Activated CD4-positive, alpha-beta T cell treated with anti-CD3 and anti-CD28 coated beads, Interleukin-2, amount 50 U/mL, for 1 hour (primary cell): ENCODE data around the gene ASXL3.

Source experiments
- DNase-seq: peaks from one replicate; pipeline ENCODE4 v3.0.0-alpha.2; 2020

The ASXL3 gene

GRCh38 chr18:33577685-33578517 lies at the start of gene ASXL3:
ASXL3 (plus strand) TSS chr18:33578219; CDS start chr18:33578632, 413 bp downstream.
- DNase-seq = no peak

- no peak for DNase-seq
These were observed 45.0 kb upstream of the ASXL3 start for GRCh38 chr18:33532978-33533377.

DNA sequence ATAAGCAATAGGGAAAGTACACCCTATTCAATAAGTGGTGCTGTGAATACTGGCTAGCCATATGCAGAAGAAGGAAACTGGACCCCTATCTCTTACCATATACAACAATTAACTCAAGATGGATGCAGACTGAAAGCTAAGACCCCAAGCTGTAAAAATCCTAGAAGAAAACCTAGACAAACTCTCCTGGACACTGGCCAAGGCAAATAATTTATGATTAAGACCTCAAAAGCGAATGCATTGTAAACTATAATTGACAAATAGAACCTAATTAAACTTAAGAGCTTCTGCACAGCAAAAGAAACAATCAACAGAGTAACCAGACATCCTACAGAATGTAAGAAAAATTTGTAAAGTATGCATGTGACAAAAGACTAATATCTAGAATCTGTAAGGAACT lies 41.1 kb upstream of the ASXL3 start:
- DNase-seq = no peak

DNA sequence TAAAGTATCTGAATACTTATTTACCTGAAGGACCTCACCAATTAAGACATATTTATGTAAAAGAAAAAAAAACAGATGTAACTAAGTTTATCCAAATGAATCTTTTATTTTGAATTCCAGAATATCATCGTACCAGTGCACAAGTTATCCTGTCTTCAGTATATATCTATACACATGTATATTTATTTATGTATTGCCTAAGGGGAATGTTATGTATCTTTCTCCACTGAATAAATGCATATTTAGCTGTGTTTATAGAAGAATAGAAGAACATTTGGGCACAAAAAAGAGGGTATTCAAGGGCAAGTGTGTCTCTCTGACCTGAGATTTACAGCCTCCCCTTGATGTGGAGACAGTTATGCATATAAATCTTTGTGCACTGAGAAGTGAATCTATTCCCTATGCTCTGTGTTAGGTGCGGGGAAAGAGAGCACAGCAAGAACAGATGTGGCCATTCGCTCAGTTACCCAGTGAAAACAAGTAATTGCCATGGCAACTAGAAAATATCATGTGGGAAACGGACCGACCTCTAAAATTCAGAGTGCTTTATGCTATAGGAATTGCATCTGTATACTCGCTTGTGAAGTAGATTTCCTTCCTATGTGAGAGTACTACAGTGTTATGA lies 39.5 kb upstream of the ASXL3 start:
- no peak for DNase-seq

- DNase-seq = no peak
These were observed 37.6 kb upstream of the ASXL3 start for GRCh38 chr18:33540392-33540791.

GRCh38 chr18:33541316-33541715 lies 36.7 kb upstream of the ASXL3 start:
- DNase-seq = no peak

DNA sequence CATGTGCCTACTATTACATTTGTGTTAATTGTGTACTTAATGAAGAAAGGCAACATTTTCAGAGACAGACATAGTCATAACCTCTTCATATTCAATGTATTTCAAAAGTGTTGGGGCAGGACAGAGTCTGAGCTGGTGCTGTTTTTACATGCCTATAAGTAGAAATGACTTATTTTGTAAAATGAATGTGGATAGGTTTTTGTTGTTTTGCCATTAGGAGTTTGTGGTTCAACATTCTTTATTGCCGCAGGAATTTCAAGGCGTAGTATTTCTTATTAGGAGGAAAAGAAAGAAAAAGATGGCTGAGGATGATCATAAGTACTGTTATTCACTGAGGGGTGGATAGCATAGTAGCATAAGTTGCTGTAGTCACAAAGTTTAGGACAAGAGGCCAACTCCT lies 21.2 kb upstream of the ASXL3 start:
- DNase-seq = no peak

DNA sequence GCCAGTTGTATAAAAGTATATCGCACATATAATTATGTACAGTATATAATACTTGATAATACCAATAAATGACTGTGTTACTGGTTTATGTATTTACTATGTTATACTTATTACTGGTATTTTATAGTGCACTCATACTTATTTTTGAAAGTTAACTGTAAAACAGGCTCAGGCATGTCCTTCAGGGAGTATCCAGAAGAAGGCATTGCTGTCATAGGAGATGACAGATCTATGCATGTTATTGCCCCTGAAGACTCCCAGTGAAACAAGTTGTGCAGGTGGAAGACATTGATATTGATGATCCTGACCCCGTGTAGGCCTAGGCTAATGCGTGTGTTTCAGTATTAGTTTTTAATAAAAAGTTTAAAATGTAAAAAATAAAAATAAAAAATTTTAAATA lies 20.3 kb upstream of the ASXL3 start:
- no peak for DNase-seq

DNA sequence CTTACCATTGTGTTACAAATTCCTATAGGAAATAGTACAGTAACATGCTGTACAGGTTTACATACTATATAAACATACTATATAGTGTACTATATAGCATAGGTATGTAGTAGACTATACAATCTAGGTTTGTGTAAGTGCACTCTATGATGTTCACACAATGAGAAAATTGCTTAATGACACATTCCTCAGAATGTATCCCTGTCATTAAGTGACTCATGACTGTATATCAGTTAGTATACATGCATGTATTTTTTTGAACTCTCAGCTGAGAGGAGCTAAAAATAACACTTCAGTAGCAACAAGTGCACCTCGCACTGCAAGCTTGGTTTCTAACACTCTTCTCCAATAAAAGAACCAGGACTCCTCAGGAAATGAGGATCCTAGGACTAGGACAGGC lies 19.5 kb upstream of the ASXL3 start:
- no peak for DNase-seq

GRCh38 chr18:33560686-33561370 lies 17.2 kb upstream of the ASXL3 start:
- no peak for DNase-seq

GRCh38 chr18:33562741-33563140 lies 15.3 kb upstream of the ASXL3 start:
- no peak for DNase-seq

- no peak for DNase-seq
These were observed 10.3 kb upstream of the ASXL3 start for GRCh38 chr18:33567705-33568104.

DNA sequence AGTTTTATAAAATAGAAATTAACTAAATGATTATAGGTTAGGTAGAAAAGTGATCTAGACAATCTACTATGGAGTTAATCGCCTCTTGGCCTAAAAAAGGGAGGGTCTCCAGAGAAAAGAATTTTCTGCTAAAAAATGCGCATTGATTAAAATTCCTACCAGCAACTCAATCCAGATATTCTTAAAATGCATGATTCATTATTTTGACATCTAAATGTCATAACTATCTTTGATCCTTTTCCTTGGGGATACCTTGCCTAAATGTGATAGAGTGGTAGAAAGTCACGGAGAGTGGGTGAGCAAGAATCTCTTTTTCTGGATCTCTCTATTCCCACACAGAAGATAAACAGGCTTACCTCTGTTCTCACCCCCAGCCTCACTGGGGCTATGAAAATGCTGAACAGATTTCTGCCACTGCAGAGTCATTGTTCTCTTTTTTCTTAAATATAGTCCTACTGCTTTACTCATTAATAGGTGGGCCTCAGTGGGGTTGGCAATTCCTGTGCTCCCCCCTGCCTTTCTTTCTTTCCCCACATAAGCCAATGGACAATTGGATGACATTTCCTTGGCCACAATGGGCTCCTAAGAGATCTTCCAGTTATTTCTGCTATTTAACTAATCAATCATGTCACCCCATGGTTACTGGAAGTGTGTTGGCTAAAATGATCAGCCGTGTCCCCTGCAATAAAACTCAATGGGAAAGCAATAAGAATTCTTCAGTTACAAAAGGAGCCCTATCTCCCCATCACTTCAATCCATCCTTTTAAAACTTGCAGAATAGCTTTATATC lies 5.8 kb upstream of the ASXL3 start:
- DNase-seq = no peak

GRCh38 chr18:33573193-33573592 lies 4.8 kb upstream of the ASXL3 start:
- no peak for DNase-seq

- no peak for DNase-seq
These were observed 2.6 kb upstream of the ASXL3 start for GRCh38 chr18:33575451-33575850.

DNA sequence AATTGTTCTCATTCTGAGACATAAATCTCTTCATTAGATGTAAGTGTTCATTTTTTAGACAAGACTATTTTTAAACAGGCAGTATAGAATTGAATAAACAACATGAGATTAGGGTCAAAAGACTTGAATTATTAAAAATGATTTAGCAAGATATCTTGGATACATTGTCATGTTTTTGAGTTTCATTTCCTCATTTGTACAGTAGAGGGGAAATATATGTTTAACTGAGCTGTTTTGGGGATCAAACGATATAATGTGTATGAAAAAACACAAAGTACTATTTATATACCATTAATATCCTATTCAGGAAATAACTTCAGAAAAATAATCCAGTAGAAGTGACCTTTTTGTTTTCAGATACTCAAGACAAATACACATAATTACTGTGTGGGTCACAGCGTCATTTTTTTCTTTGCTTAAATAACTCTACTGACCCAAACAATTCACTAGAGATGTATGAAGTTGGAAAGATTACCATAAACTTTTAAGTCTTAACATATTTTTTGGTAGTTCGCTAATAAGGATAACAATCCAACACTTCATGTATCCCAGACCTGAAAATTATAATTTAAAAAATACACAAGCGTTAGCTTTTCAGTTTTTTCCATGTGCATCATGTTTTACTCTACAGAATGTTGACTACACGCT lies 896 bp upstream of the ASXL3 start:
- no peak for DNase-seq

GRCh38 chr18:33578518-33579348 lies 714 bp downstream of the ASXL3 start:
- DNase-seq = no peak

DNA sequence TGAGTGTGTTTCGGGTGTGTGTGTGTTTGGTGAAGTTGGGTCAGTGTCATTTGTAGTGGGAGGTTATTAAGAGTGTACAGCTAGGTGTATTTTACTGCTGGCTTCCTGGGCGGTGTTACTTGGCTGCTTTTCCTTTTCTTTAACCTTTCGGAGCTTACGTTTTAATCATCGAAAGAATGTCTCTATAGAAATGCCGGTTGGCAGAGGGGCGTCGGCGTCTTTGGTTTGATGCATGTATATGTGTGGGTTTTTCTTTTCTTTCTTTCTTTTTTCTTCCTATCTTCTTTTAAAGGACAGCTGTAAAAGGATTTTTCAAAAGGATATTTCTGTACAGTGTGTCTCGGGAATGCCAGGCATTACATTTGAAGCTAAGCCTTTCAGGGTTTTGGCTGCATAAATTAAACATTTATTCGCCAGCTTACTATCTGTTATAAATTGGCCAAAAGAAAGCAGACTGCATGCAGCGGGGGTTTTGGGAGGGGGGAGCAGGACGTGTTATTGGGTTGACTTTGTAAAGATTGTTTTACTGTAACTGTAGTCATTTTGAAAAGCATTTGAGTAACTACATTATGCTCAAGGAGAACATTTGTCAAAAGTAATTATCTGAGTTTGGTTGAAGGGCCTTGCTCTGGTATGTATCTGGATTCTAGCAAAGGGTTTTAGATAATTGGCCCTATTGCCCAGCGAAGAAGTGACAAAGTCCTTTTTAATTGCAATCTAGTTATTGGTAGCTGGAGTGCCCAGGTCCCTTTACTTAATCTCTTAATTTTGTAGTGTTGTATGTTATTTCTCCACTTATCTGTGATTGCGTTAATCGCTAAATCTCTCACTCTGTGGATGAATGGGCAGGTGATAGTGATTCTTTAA lies 1.6 kb downstream of the ASXL3 start:
- no peak for DNase-seq

DNA sequence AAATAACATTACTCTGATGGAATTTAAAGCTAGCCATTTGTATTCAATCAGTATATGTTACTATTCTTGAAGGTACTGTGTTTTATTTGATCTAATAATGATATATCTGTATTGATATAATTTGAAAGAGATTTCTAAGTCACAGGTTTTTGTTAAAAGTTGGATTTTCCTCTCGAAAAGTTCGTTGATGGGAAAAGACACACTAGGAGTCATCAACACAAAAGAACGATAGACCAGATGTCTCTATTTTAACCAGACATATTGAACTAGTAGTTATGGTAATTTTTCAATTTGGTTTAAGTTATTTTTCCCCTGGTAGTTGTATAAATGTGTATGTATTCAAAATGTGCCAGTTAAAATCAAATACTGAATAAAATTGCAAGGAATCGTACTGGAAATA lies 2.5 kb downstream of the ASXL3 start:
- no peak for DNase-seq

DNA sequence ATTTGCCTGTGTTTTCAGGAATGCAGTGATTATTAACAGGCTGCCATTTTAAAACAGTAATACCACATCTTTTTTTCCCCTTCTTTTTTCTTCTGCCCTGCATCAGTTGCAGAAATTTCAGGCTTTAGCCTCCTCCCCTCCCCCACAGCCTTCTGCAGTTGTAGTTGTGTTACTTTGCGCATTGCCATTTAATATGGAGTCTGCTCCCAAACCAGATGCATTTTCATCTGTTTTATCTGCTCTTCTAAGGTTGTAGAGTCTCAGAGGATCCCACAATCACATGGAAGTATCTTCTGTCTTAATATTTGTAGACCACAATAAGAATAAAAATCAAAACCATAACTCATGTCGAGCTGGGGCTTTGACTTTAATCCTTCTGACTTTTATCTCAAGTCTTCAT lies 3.8 kb downstream of the ASXL3 start:
- DNase-seq = no peak

- no peak for DNase-seq
These were observed 5.9 kb downstream of the ASXL3 start for GRCh38 chr18:33583901-33584300.
